Lower lobe of right lung (tissue), 2 donors: ENCODE measurements around the gene INO80D. TPM values are rescaled to one million over a fixed set of nuclear protein-coding genes. Genes with fewer than 3 reads are reported as not detected.

Experiments used
- ATAC-seq, 2 donors: fragments of 200-7000 bp; cut with Tn5 transposase; one replicate each; pipeline ENCODE4 v1.9.1; 2020 to 2022; ENCODE audit warnings: mild to moderate bottlenecking in 2 of 2, moderate library complexity in 2 of 2
- DNase-seq: peaks from one replicate; pipeline ENCODE4 v3.0.0-alpha.2; 2020
- H3K27ac ChIP-seq: fragments of 200-600 bp; one replicate; pipeline ENCODE4 v1.8.0; 2022
- H3K27me3 ChIP-seq: fragments of 200-600 bp; one replicate; pipeline ENCODE4 v1.8.0; 2022; ENCODE audit warnings: low read depth
- H3K36me3 ChIP-seq: fragments of 200-600 bp; one replicate; pipeline ENCODE4 v1.8.0; 2022; ENCODE audit warnings: mild to moderate bottlenecking
- H3K4me1 ChIP-seq: fragments of 200-600 bp; one replicate; pipeline ENCODE4 v1.8.0; 2022
- H3K4me3 ChIP-seq: fragments of 200-600 bp; one replicate; pipeline ENCODE4 v1.8.0; 2022; ENCODE audit warnings: mild to moderate bottlenecking
- H3K9me3 ChIP-seq: fragments of 200-600 bp; one replicate; pipeline ENCODE4 v1.8.0; 2022
- CTCF ChIP-seq: fragments of 200-600 bp; IDR thresholded peaks from one replicate; pipeline ENCODE4 v1.8.0; 2022; ENCODE audit warnings: antibody characterized with exemption, mild to moderate bottlenecking
- intact Hi-C: fragments of 100-400 bp; cut with DNase I; formaldehyde crosslinking; loops from one replicate; pipeline ENCODE4 v1.11.0; 2022
- total RNA-seq: library from RNA; stranded (reverse); fragmentation: NEBNext Ultra II Directional; extraction: Animal tissue kit (Norgen Biotek cat#: 25700); gene quantifications from one replicate; pipeline ENCODE4 v1.2.1, GENCODE V29; 2021
- donor health status: DM: no; HTN: yes; CAD: no; lungs with severe emphysema.

The INO80D gene
- total RNA-seq, 1 donor from 2014 or later, result 26.0 TPM

GRCh38 chr2:205976120-205976814 is 109.7 kb downstream of the INO80D start:
- no peak overlapping the region for H3K27ac ChIP-seq
- no peaks in the 10 kb centered on the region for H3K36me3 ChIP-seq
- H3K27me3 ChIP-seq, result no peaks in the 10 kb centered on the region
- H3K4me1 ChIP-seq, result peaks cover 15% of the 10 kb centered on the region
- H3K9me3 ChIP-seq, result no peaks in the 10 kb centered on the region
- no peak overlapping the region for H3K4me3 ChIP-seq
- no peak for TF ChIP-seq CTCF
- intact Hi-C loops, result no loop called here
- no peak for ATAC-seq
- DNase-seq, result no peak

- Histone ChIP-seq H3K9me3 (no peaks in the 10 kb centered on the region), H3K27me3 (no peaks in the 10 kb centered on the region), H3K27ac (peak overlapping the region; percentile 37), H3K36me3 (no peaks in the 10 kb centered on the region), H3K4me3 (no peak overlapping the region), H3K4me1 (peaks cover 15% of the 10 kb centered on the region)
- intact Hi-C loops, result no loop called here
- peak; percentile 77 to 81 for ATAC-seq
- no peak for TF ChIP-seq CTCF
- DNase-seq, result no peak
Measured at GRCh38 chr2:205975082-205975949, 110.7 kb downstream of the INO80D start.

GRCh38 chr2:205972113-205972512 is 113.9 kb downstream of the INO80D start:
- H3K9me3 ChIP-seq, result no peaks in the 10 kb centered on the region
- DNase-seq (no peak), ATAC-seq (no peak)
- H3K4me3 ChIP-seq, result no peak overlapping the region
- intact Hi-C loops, result no loop called here
- no peaks in the 10 kb centered on the region for H3K36me3 ChIP-seq
- peaks cover 15% of the 10 kb centered on the region for H3K4me1 ChIP-seq
- H3K27me3 ChIP-seq, result no peaks in the 10 kb centered on the region
- H3K27ac ChIP-seq, result no peak overlapping the region
- no peak for TF ChIP-seq CTCF

- H3K27ac ChIP-seq, result no peak overlapping the region
- DNase-seq (no peak), ATAC-seq (no peak)
- TF ChIP-seq CTCF, result no peak
- no peaks in the 10 kb centered on the region for H3K9me3 ChIP-seq
- H3K4me3 ChIP-seq, result no peak overlapping the region
- H3K4me1 ChIP-seq, result peaks cover 10% of the 10 kb centered on the region
- no peaks in the 10 kb centered on the region for H3K27me3 ChIP-seq
- no peaks in the 10 kb centered on the region for H3K36me3 ChIP-seq
- intact Hi-C loops, result no loop called here
Measured at GRCh38 chr2:205970348-205970747, 115.6 kb downstream of the INO80D start.

- Histone ChIP-seq H3K27me3 (no peaks in the 10 kb centered on the region), H3K27ac (no peak overlapping the region), H3K36me3 (no peaks in the 10 kb centered on the region), H3K4me1 (peaks cover 2% of the 10 kb centered on the region), H3K4me3 (no peak overlapping the region), H3K9me3 (no peaks in the 10 kb centered on the region)
- DNase-seq (no peak), ATAC-seq (no peak)
- intact Hi-C loops, result no loop called here
- TF ChIP-seq CTCF, result no peak
Measured at GRCh38 chr2:205969584-205969983, 116.4 kb downstream of the INO80D start.
